HepG2 (cell line): ENCODE data around the gene LRP5. TPM values are rescaled to one million over a fixed set of nuclear protein-coding genes. Genes with fewer than 3 reads are reported as not detected.
A peak's percentile ranks its signal among the peaks of the same experiment; 100 is the strongest.

ENCODE experiments used
- ASH2L ChIP-seq: fragments of 300-600, 200-600 bp; sonication (generic); IDR thresholded peaks from 2 replicates; pipeline ENCODE4 v1.7.0; 2017; ENCODE audit warnings: low read depth, mild to moderate bottlenecking, moderate library complexity, mixed read lengths, low read length; ENCODE audit not compliant: insufficient read length
- ATF7-NPFF ChIP-seq: sonication (generic); formaldehyde crosslinking; IDR thresholded peaks from 2 replicates; pipeline ENCODE4 v1.8.1; 2023; ENCODE audit warnings: mild to moderate bottlenecking, low read depth, missing genetic modification reagents, moderate library complexity
- CCAR2 ChIP-seq: fragments of 200-400 bp; formaldehyde crosslinking; optimal IDR thresholded peaks from 2 replicates; pipeline ENCODE3; 2018; ENCODE audit warnings: low read depth, mild to moderate bottlenecking, low read length, moderate library complexity
- GATAD1 ChIP-seq: IDR thresholded peaks from 2 replicates; pipeline ENCODE4 v1.6.1; 2016; ENCODE audit warnings: missing genetic modification reagents, missing compliant biosample characterization
- GATAD2A ChIP-seq: IDR thresholded peaks from 2 replicates; pipeline ENCODE4 v1.6.1; 2016
- KIAA2018 ChIP-seq: sonication (generic); formaldehyde crosslinking; IDR thresholded peaks from 2 replicates; pipeline ENCODE4 v1.5.0; 2020; ENCODE audit warnings: mild to moderate bottlenecking, missing genetic modification reagents, borderline replicate concordance
- MXI1 ChIP-seq: IDR thresholded peaks from 3 replicates; pipeline ENCODE4 v1.6.1; 2012; ENCODE audit warnings: low read depth, low read length, inconsistent platforms, borderline replicate concordance
- NPAS2 ChIP-seq: sonication (generic); formaldehyde crosslinking; IDR thresholded peaks from 2 replicates; pipeline ENCODE4 v1.8.0; 2022; ENCODE audit warnings: mild to moderate bottlenecking, missing genetic modification reagents, borderline replicate concordance
- PCBP1 ChIP-seq: fragments of 200-400 bp; formaldehyde crosslinking; IDR thresholded peaks from 2 replicates; pipeline ENCODE4 v1.6.1; 2017; ENCODE audit warnings: mild to moderate bottlenecking, low read depth, low read length, borderline replicate concordance
- SMARCE1 ChIP-seq: fragments of 450-650 bp; IDR thresholded peaks from 2 replicates; pipeline ENCODE4 v1.6.1; 2017; ENCODE audit warnings: borderline replicate concordance
- YY1 ChIP-seq: IDR thresholded peaks from 2 replicates; pipeline ENCODE4 v1.6.1; 2011; ENCODE audit warnings: low read length, low read depth, moderate library complexity, mild to moderate bottlenecking; ENCODE audit not compliant: insufficient read depth, insufficient replicate concordance
- ZBTB21 ChIP-seq: sonication (generic); formaldehyde crosslinking; IDR thresholded peaks from 2 replicates; pipeline ENCODE4 v1.4.0; 2020; ENCODE audit warnings: missing genetic modification reagents
- ZFYVE20 ChIP-seq: sonication (generic); formaldehyde crosslinking; IDR thresholded peaks from 2 replicates; pipeline ENCODE4 v1.8.0; 2023; ENCODE audit warnings: low read depth, mild to moderate bottlenecking, moderate library complexity, missing genetic modification reagents, borderline replicate concordance
- ZNF3 ChIP-seq: IDR thresholded peaks from 2 replicates; pipeline ENCODE4 v1.7.0; 2017; ENCODE audit warnings: inconsistent platforms
- ZNF552 ChIP-seq: sonication (generic); formaldehyde crosslinking; IDR thresholded peaks from 2 replicates; pipeline ENCODE4 v1.9.0; 2022; ENCODE audit warnings: missing genetic modification reagents, mild to moderate bottlenecking, borderline replicate concordance
- ZNF615 ChIP-seq: sonication (generic); formaldehyde crosslinking; IDR thresholded peaks from 2 replicates; pipeline ENCODE4 v1.5.0; 2020; ENCODE audit warnings: mild to moderate bottlenecking, missing genetic modification reagents, borderline replicate concordance
- ZNF704 ChIP-seq: sonication (generic); formaldehyde crosslinking; IDR thresholded peaks from 2 replicates; pipeline ENCODE4 v1.8.1; 2023; ENCODE audit warnings: mild to moderate bottlenecking, inconsistent platforms, moderate library complexity, missing genetic modification reagents, borderline replicate concordance
- polyA plus RNA-seq, 8 experiments: library from polyadenylated mRNA; depleted of rRNA in 3 of 8; stranded (reverse) in 7 of 8; unstranded in 1 of 8; fragments of >200 nt; fragmentation: Illumina TruSeq in 4 of 8; extraction: Trizol in 4 of 8; gene quantifications; 2 replicates each; pipeline versions ENCODE4 v1.2.1 to v1.2.3, GENCODE V29; 2011 to 2016; ENCODE audit warnings: low read depth in 4 of 8, missing spikeins in 1 of 8, mixed read lengths in 1 of 8; ENCODE audit not compliant: insufficient read depth in 1 of 8
- total RNA-seq, 5 experiments: library from RNA; depleted of rRNA; stranded (reverse); fragments of >200 nt; fragmentation: Illumina TruSeq; extraction: Trizol; gene quantifications; 2 replicates each; pipeline ENCODE4 v1.2.3, GENCODE V29; 2016; ENCODE audit warnings: low read depth in 1 of 5
- TF ChIP-seq, protein P1 (sequence below): sonication (generic); formaldehyde crosslinking; IDR thresholded peaks from 2 replicates; pipeline ENCODE4 v1.5.0; 2020; ENCODE audit warnings: mild to moderate bottlenecking, missing genetic modification reagents

The LRP5 gene
- total and polyA plus RNA-seq, 2 of the 13 experiments (the other 11 are each of a cell fraction or from before 2014, with no cell fraction given), result 40.4 to 64.0 TPM

DNA sequence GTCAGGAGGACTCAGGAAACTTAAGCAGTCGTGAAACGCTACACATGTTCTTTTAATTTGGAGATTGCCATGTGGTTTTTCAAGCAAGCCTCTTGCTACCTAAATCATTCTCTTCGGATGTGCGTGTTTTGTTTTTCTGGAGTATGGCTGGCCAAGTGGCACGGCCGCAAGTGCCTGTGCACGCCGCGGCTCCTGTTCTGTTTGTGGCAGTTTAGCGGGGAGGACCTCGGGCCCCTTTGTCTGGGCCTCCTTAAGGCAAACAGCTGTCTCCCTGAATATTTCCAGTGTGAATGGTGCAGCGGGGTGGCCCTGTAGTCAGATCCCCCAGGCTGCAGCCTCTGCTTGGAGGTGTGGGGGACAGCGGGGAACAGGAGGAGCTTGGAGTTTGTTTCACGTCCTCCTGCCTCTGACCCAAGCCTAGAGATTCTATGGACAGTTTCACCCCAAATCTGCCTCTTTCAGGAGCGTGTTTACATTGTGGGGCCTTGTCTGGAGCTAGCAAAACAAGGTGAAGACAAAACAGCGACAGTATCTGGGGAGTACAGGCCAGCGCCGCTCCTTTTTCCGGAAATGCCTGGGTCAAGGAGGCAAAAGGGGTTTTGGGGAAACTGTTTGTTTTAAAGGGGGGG lies 1.3 kb downstream of the LRP5 start (continued):
- 0 out of 2 replicates have a peak, but pooled peaks have one; percentile 30 for TF ChIP-seq GATAD2A (CRISPR knock-in tag)
- TF ChIP-seq ATF7-NPFF (CRISPR knock-in tag), result no peak; the same call in 1 of the 2 replicates
- TF ChIP-seq ZFYVE20 (CRISPR knock-in tag), result no peak
- no peak for TF ChIP-seq ZNF3 (CRISPR knock-in tag)
- TF ChIP-seq GATAD1 (CRISPR knock-in tag), result no peak
- TF ChIP-seq SMARCE1, result no peak
- TF ChIP-seq CCAR2, result no peak
- no peak for TF ChIP-seq ZNF615
- TF ChIP-seq ZBTB21 (CRISPR knock-in tag), result no peak
- 0 out of 2 replicates have a peak, but pooled peaks have one; percentile 35 for TF ChIP-seq PCBP1
- no peak for TF ChIP-seq ZNF704 (CRISPR knock-in tag)
- no peak; the same call in 2 of the 3 replicates for TF ChIP-seq MXI1
- TF ChIP-seq KIAA2018 (CRISPR knock-in tag), result no peak
- no peak for TF ChIP-seq NPAS2 (CRISPR knock-in tag)
- no peak for TF ChIP-seq ZNF552 (CRISPR knock-in tag)
- TF ChIP-seq, protein P1, sequence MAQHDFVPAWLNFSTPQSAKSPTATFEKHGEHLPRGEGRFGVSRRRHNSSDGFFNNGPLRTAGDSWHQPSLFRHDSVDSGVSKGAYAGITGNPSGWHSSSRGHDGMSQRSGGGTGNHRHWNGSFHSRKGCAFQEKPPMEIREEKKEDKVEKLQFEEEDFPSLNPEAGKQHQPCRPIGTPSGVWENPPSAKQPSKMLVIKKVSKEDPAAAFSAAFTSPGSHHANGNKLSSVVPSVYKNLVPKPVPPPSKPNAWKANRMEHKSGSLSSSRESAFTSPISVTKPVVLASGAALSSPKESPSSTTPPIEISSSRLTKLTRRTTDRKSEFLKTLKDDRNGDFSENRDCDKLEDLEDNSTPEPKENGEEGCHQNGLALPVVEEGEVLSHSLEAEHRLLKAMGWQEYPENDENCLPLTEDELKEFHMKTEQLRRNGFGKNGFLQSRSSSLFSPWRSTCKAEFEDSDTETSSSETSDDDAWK (CRISPR knock-in tag), result no peak
- TF ChIP-seq ASH2L, result peak; percentile 5
- no peak for TF ChIP-seq YY1
